ENCODE results near the gene NME8.
"Not testable (repeated sequence)": the region's sequence is repeated elsewhere in the genome, so short reads cannot be mapped to it uniquely, and the experiment has no call there.

NME8 gene

GRCh38 chr7:37848297-37848696, at the start of gene NME8:
Gene NME8, plus strand, starts transcription at chr7:37848597. Its CDS starts 1,670 bp downstream, at chr7:37850267.
- no peak for DNase-seq (ENCODE audit: low spot score)

GRCh38 chr7:37806152-37806551, 42.2 kb upstream of the NME8 start:
- DNase-seq (ENCODE audit: low spot score) = no peak

GRCh38 chr7:37812161-37812580, 36.2 kb upstream of the NME8 start:
- DNase-seq (ENCODE audit: low spot score) = not testable (repeated sequence)

- DNase-seq (ENCODE audit: low spot score) = no peak
Observed at GRCh38 chr7:37815671-37816371, 32.6 kb upstream of the NME8 start.

- DNase-seq (ENCODE audit: low spot score) = no peak
Observed at GRCh38 chr7:37816922-37817590, 31.3 kb upstream of the NME8 start.

GRCh38 chr7:37817591-37817960, 30.8 kb upstream of the NME8 start:
- no peak for DNase-seq (ENCODE audit: low spot score)

- DNase-seq (ENCODE audit: low spot score) = no peak
Observed at GRCh38 chr7:37817996-37818720, 30.2 kb upstream of the NME8 start.

GRCh38 chr7:37820708-37821468, 27.5 kb upstream of the NME8 start:
- DNase-seq (ENCODE audit: low spot score) = no peak

- no peak for DNase-seq (ENCODE audit: low spot score)
Observed at GRCh38 chr7:37822946-37823345, 25.5 kb upstream of the NME8 start.

- no peak for DNase-seq (ENCODE audit: low spot score)
Observed at GRCh38 chr7:37823557-37823956, 24.8 kb upstream of the NME8 start.

- no peak for DNase-seq (ENCODE audit: low spot score)
Observed at GRCh38 chr7:37825038-37825437, 23.4 kb upstream of the NME8 start.

GRCh38 chr7:37826825-37827224, 21.6 kb upstream of the NME8 start:
- no peak for DNase-seq (ENCODE audit: low spot score)

- no peak for DNase-seq (ENCODE audit: low spot score)
Observed at GRCh38 chr7:37831244-37831643, 17.2 kb upstream of the NME8 start.

- peak; percentile 22 for DNase-seq (ENCODE audit: low spot score)
Observed at GRCh38 chr7:37832194-37832593, 16.2 kb upstream of the NME8 start.

GRCh38 chr7:37833107-37833817, 15.1 kb upstream of the NME8 start:
- peak; percentile 44 for DNase-seq (ENCODE audit: low spot score)

- no peak for DNase-seq (ENCODE audit: low spot score)
Observed at GRCh38 chr7:37833818-37834146, 14.6 kb upstream of the NME8 start.

GRCh38 chr7:37853468-37853867, 5.1 kb downstream of the NME8 start:
- peak; percentile 10 for DNase-seq (ENCODE audit: low spot score)

- no peak for DNase-seq (ENCODE audit: low spot score)
Observed at GRCh38 chr7:37882086-37882485, 33.7 kb downstream of the NME8 start.

- DNase-seq (ENCODE audit: low spot score) = peak; percentile 58
Observed at GRCh38 chr7:37893359-37893758, 45.0 kb downstream of the NME8 start.

GRCh38 chr7:37894671-37895070, 46.3 kb downstream of the NME8 start:
- DNase-seq (ENCODE audit: low spot score) = no peak

- DNase-seq (ENCODE audit: low spot score) = peak; percentile 84
Observed at GRCh38 chr7:37899712-37900247, 51.4 kb downstream of the NME8 start.
